Measurements from ENCODE around the gene VILL.

GRCh38 chr3:37993067-37993455 lies 2.5 kb downstream of the VILL start:
- TF ChIP-seq CTCF (IDR thresholded peaks at IDR 0.05 in 8 of 11, conservative IDR thresholded peaks at IDR 0.05 in 3 of 11) (no peak), POLR2AphosphoS5 (IDR thresholded peaks at IDR 0.05) (no peak)
